22Rv1 (cell line): ENCODE data around the gene SESTD1.
"Not testable (repeated sequence)": the region's sequence is repeated elsewhere in the genome, so short reads cannot be mapped to it uniquely, and the experiment has no call there.

ENCODE experiments used
- CTCF ChIP-seq: fragments of 450-650 bp; IDR thresholded peaks from 2 replicates; pipeline ENCODE4 v1.5.1; 2017; ENCODE audit warnings: mild to moderate bottlenecking
- ZFX ChIP-seq: fragments of 450-650 bp; IDR thresholded peaks from 2 replicates; pipeline ENCODE4 v1.6.1; 2017; ENCODE audit warnings: antibody characterized with exemption, borderline replicate concordance

GRCh38 chr2:179208277-179208676 lies 56.4 kb downstream of the SESTD1 start:
- TF ChIP-seq CTCF, ZFX: not testable (repeated sequence)
